HepG2 (cell line): ENCODE results near the gene KLHL11. TPM values are rescaled to one million over a fixed set of nuclear protein-coding genes. Genes with fewer than 3 reads are reported as not detected.

Experiments
- ATAC-seq: fragments of 200-7000 bp; cut with Tn5 transposase; 3 replicates; pipeline ENCODE4 v1.9.1; 2020; ENCODE audit warnings: mild to moderate bottlenecking, moderate library complexity
- BruUV-seq: library from RNA; stranded (reverse); fragments of 400-500 nt; replicated peaks from 2 replicates; lab custom pipeline; 2021; lab: Mats Ljungman, UMichigan
- CTCF ChIA-PET: fragments of 300-600 bp; formaldehyde crosslinking; extraction: SDS; loops from one replicate; lab custom pipeline; 2021; ENCODE audit warnings: low total read pairs, inconsistent platforms, low intra/inter-chr PET ratio; lab: Yijun Ruan, JAX
- POLR2A ChIA-PET: fragments of 350-600 bp; sonication (Branson Sonifier 250); formaldehyde crosslinking; loops from one replicate; lab custom pipeline; 2020; ENCODE audit warnings: antibody characterized with exemption, inconsistent platforms; lab: Yijun Ruan, JAX
- DNase-seq: peaks from one replicate; pipeline ENCODE4 v3.0.0-alpha.2; 2015; ENCODE audit warnings: low spot score
- FAIRE-seq: peaks from 3 replicates; lab custom pipeline; 2011; peaks lifted over from hg19 to GRCh38; lab: Jason Lieb, UNC
- H2AFZ ChIP-seq: one replicate; pipeline ENCODE4 v1.6.1; 2011; ENCODE audit warnings: low read length, inconsistent platforms
- H3K27ac ChIP-seq: fragments of 300-600 bp; 3 replicates; pipeline ENCODE4 v1.8.0; 2011; ENCODE audit warnings: mixed run types, mild to moderate bottlenecking, mixed read lengths, low read length, inconsistent platforms; ENCODE audit not compliant: insufficient read depth; ENCODE audit errors: extremely low read length
- H3K27me3 ChIP-seq, 2 experiments: fragments of 200-600 bp in 1 of 2; 2 replicates in 1 of 2; 3 replicates in 1 of 2; pipeline versions ENCODE4 v1.6.0 to v1.8.0; 2011; ENCODE audit warnings: low read length in 2 of 2, mild to moderate bottlenecking in 2 of 2, moderate library complexity in 2 of 2, inconsistent platforms in 1 of 2; ENCODE audit not compliant: insufficient read depth in 2 of 2, control insufficient read depth in 1 of 2
- H3K36me3 ChIP-seq, 2 experiments: fragments of 200-600 bp in 1 of 2; replicated peaks in 1 of 2; 2 replicates in 1 of 2; 3 replicates in 1 of 2; pipeline versions ENCODE4 v1.5.1 to v1.8.0; 2011; ENCODE audit warnings: low read length in 2 of 2, inconsistent platforms in 1 of 2; ENCODE audit not compliant: insufficient read depth in 2 of 2, control insufficient read depth in 1 of 2
- H3K4me1 ChIP-seq: 2 replicates; pipeline ENCODE4 v1.5.1; 2012; ENCODE audit warnings: low read length, inconsistent platforms; ENCODE audit not compliant: insufficient read depth
- H3K4me2 ChIP-seq: 2 replicates; pipeline ENCODE4 v1.6.0; 2011; ENCODE audit warnings: low read depth, low read length, inconsistent platforms
- H3K4me3 ChIP-seq, 3 experiments: fragments of 200-600 bp in 1 of 3; sonication (generic), shearing (Covaris generic) in 1 of 3; replicated peaks in 1 of 3; 2 replicates each; pipeline ENCODE4 v1.5.1; 2011 to 2016; ENCODE audit warnings: low read length in 3 of 3, inconsistent platforms in 2 of 3, low read depth in 2 of 3, mild to moderate bottlenecking in 2 of 3, control low read depth in 1 of 3, mixed read lengths in 1 of 3; ENCODE audit not compliant: insufficient read depth in 1 of 3
- H3K79me2 ChIP-seq: one replicate; pipeline ENCODE4 v1.6.1; 2011; ENCODE audit warnings: low read length, inconsistent platforms; ENCODE audit not compliant: insufficient read depth
- H3K9ac ChIP-seq: 2 replicates; pipeline ENCODE4 v1.6.0; 2011; ENCODE audit warnings: mild to moderate bottlenecking, low read depth, low read length, inconsistent platforms; ENCODE audit not compliant: insufficient read depth
- H3K9me3 ChIP-seq: 2 replicates; pipeline ENCODE4 v1.5.1; 2012; ENCODE audit warnings: mild to moderate bottlenecking, low read length
- H4K20me1 ChIP-seq: 2 replicates; pipeline ENCODE4 v1.6.0; 2011; ENCODE audit warnings: inconsistent platforms, mild to moderate bottlenecking, low read length, moderate library complexity; ENCODE audit not compliant: insufficient read depth
- CAMTA2 ChIP-seq: sonication (generic); formaldehyde crosslinking; IDR thresholded peaks from 2 replicates; pipeline ENCODE4 v1.4.0; 2020; ENCODE audit warnings: mild to moderate bottlenecking, missing genetic modification reagents, borderline replicate concordance
- DMAP1 ChIP-seq: IDR thresholded peaks from 2 replicates; pipeline ENCODE4 v1.6.1; 2016
- RXRA ChIP-seq: sonication (generic); formaldehyde crosslinking; IDR thresholded peaks from 2 replicates; pipeline ENCODE4 v1.5.1; 2020; ENCODE audit warnings: missing genetic modification reagents
- SIX1 ChIP-seq: sonication (generic); formaldehyde crosslinking; IDR thresholded peaks from 2 replicates; pipeline ENCODE4 v1.4.0; 2020; ENCODE audit warnings: missing genetic modification reagents, borderline replicate concordance
- XBP1 ChIP-seq: sonication (generic); formaldehyde crosslinking; IDR thresholded peaks from 2 replicates; pipeline ENCODE4 v1.5.0; 2020; ENCODE audit warnings: missing genetic modification reagents
- ZMAT3 ChIP-seq: sonication (generic); formaldehyde crosslinking; conservative IDR thresholded peaks from 2 replicates; pipeline ENCODE4 v1.7.0; 2021; ENCODE audit warnings: missing genetic modification reagents
- ZNF263 ChIP-seq: sonication (generic); formaldehyde crosslinking; IDR thresholded peaks from 2 replicates; pipeline ENCODE4 v1.4.0; 2020; ENCODE audit warnings: missing genetic modification reagents
- ZNF510 ChIP-seq: sonication (generic); formaldehyde crosslinking; IDR thresholded peaks from 2 replicates; pipeline ENCODE4 v1.4.0; 2020; ENCODE audit warnings: low read depth, mild to moderate bottlenecking, missing genetic modification reagents
- ZNF670 ChIP-seq: sonication (generic); formaldehyde crosslinking; IDR thresholded peaks from 2 replicates; pipeline ENCODE4 v1.8.0; 2022; ENCODE audit warnings: mild to moderate bottlenecking, missing genetic modification reagents, borderline replicate concordance
- ZNF720 ChIP-seq: sonication (generic); formaldehyde crosslinking; IDR thresholded peaks from 2 replicates; pipeline ENCODE4 v1.4.0; 2020; ENCODE audit warnings: missing genetic modification reagents
- ZNF768 ChIP-seq: sonication (generic); formaldehyde crosslinking; IDR thresholded peaks from 2 replicates; pipeline ENCODE4 v1.4.0; 2020; ENCODE audit warnings: missing genetic modification reagents
- WGBS: methylation state at CpG from one replicate; pipeline ENCODE4 v1.1.6; 2017; ENCODE audit warnings: low lambda C conversion rate; 5-methylcytosine and 5-hydroxymethylcytosine counted together
- in situ Hi-C: cut with HindIII; loops from 2 replicates; pipeline ENCODE4 v1.10.0; 2017; ENCODE audit warnings: low pct_unique_long_range_greater_than_20kb; ENCODE audit not compliant: extremely low pct_ligation_motif_present
- intact Hi-C: fragments of 100-400 bp; cut with micrococcal nuclease; formaldehyde crosslinking; loops from one replicate; pipeline ENCODE4 v1.10.0; 2022; ENCODE audit not compliant: unreplicated experiment
- polyA plus RNA-seq, 8 experiments: library from polyadenylated mRNA; depleted of rRNA in 3 of 8; stranded (reverse) in 7 of 8; unstranded in 1 of 8; fragments of >200 nt; fragmentation: Illumina TruSeq in 4 of 8; extraction: Trizol in 4 of 8; gene quantifications; 2 replicates each; pipeline versions ENCODE4 v1.2.1 to v1.2.3, GENCODE V29; 2011 to 2016; ENCODE audit warnings: low read depth in 4 of 8, missing spikeins in 1 of 8, mixed read lengths in 1 of 8; ENCODE audit not compliant: insufficient read depth in 1 of 8
- total RNA-seq, 5 experiments: library from RNA; depleted of rRNA; stranded (reverse); fragments of >200 nt; fragmentation: Illumina TruSeq; extraction: Trizol; gene quantifications; 2 replicates each; pipeline ENCODE4 v1.2.3, GENCODE V29; 2016; ENCODE audit warnings: low read depth in 1 of 5
- TF ChIP-seq, protein P1 (sequence below): sonication (generic); formaldehyde crosslinking; IDR thresholded peaks from 2 replicates; pipeline ENCODE4 v1.4.0; 2020; ENCODE audit warnings: missing genetic modification reagents
- TF ChIP-seq, protein P2 (sequence below): sonication (generic); formaldehyde crosslinking; IDR thresholded peaks from 2 replicates; pipeline ENCODE4 v1.5.1; 2020; ENCODE audit warnings: mild to moderate bottlenecking, missing genetic modification reagents, moderate library complexity
- TF ChIP-seq, protein P3 (sequence below): sonication (generic); formaldehyde crosslinking; IDR thresholded peaks from 2 replicates; pipeline ENCODE4 v1.4.0; 2020; ENCODE audit warnings: mild to moderate bottlenecking, missing genetic modification reagents

KLHL11 gene
- total and polyA plus RNA-seq, 2 of the 13 experiments (the other 11 are each of a cell fraction or from before 2014, with no cell fraction given): 7.7 to 27.5 TPM

DNA sequence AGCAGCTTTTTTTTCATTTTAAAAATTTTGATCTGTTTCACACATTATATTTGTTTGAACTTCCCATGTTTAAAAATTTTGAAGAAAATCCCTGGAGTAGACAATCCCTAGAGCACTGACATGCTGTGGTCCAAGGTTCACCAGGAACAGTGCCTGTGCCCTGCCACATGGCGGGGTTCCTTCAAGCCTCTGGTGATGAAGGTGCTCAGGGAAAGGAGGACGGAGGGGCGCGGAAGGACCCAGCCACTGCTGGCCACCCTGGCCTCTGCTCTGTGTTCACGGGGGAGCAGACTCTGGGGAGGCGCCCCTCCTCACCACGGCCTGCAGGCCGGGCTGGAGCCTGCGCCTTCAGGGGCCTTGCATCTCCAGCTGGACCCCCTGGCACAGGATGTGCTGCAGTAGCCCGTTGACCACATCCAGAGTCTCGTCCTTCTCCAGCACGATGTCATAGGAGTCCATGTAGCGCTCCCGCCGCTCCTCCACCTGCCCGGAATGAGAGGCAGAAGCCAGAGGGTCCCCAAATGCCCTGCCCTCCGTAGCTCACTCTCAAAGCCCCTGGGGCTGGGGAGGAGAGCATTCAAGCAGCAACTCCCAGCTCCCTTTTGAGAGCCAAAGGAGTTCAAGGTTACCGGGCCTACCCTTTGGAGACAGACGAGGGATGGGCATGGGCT lies 39.9 kb downstream of the KLHL11 start:
- no peak overlapping the region for H3K4me3 ChIP-seq
- peaks cover 5% of the 10 kb centered on the region; the same call in 1 of the 2 replicates for H4K20me1 ChIP-seq
- in situ Hi-C loops (no loop called here), intact Hi-C loops (no loop called here)
- no peaks in the 10 kb centered on the region for H3K9me3 ChIP-seq
- no peaks in the 10 kb centered on the region for H3K27me3 ChIP-seq
- H3K4me1 ChIP-seq: peaks cover 37% of the 10 kb centered on the region
- no peak overlapping the region for H3K9ac ChIP-seq
- peaks cover 18 to 56% of the 10 kb centered on the region in 2 experiments for H3K36me3 ChIP-seq
- WGBS: 91% methylated on average over 19 of the region's 19 CpGs
- DNase-seq (no peak), ATAC-seq (peak; percentile 19), FAIRE-seq (no peak)
- ChIA-PET POLR2A (no interaction called here), CTCF (no interaction called here)
- no peaks in the 10 kb centered on the region for H3K79me2 ChIP-seq
- TSS peak; percentile 20 for BruUV-seq
- no peak overlapping the region for H3K27ac ChIP-seq
- H2AFZ ChIP-seq: no peak overlapping the region
- no peak overlapping the region for H3K4me2 ChIP-seq
- TF ChIP-seq, protein P1, sequence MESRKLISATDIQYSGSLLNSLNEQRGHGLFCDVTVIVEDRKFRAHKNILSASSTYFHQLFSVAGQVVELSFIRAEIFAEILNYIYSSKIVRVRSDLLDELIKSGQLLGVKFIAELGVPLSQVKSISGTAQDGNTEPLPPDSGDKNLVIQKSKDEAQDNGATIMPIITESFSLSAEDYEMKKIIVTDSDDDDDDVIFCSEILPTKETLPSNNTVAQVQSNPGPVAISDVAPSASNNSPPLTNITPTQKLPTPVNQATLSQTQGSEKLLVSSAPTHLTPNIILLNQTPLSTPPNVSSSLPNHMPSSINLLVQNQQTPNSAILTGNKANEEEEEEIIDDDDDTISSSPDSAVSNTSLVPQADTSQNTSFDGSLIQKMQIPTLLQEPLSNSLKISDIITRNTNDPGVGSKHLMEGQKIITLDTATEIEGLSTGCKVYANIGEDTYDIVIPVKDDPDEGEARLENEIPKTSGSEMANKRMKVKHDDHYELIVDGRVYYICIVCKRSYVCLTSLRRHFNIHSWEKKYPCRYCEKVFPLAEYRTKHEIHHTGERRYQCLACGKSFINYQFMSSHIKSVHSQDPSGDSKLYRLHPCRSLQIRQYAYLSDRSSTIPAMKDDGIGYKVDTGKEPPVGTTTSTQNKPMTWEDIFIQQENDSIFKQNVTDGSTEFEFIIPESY (CRISPR knock-in tag): peak; percentile 84
- TF ChIP-seq ZNF670 (CRISPR knock-in tag) (no peak), ZNF263 (CRISPR knock-in tag) (peak; percentile 65), DMAP1 (no peak), CAMTA2 (CRISPR knock-in tag) (no peak), RXRA (no peak), ZNF720 (CRISPR knock-in tag) (no peak), ZNF510 (CRISPR knock-in tag) (no peak), ZNF768 (CRISPR knock-in tag) (peak; percentile 22; the same call in 1 of the 2 replicates), SIX1 (CRISPR knock-in tag) (no peak), ZMAT3 (CRISPR knock-in tag) (no peak), XBP1 (CRISPR knock-in tag) (no peak)
- TF ChIP-seq, protein P2, sequence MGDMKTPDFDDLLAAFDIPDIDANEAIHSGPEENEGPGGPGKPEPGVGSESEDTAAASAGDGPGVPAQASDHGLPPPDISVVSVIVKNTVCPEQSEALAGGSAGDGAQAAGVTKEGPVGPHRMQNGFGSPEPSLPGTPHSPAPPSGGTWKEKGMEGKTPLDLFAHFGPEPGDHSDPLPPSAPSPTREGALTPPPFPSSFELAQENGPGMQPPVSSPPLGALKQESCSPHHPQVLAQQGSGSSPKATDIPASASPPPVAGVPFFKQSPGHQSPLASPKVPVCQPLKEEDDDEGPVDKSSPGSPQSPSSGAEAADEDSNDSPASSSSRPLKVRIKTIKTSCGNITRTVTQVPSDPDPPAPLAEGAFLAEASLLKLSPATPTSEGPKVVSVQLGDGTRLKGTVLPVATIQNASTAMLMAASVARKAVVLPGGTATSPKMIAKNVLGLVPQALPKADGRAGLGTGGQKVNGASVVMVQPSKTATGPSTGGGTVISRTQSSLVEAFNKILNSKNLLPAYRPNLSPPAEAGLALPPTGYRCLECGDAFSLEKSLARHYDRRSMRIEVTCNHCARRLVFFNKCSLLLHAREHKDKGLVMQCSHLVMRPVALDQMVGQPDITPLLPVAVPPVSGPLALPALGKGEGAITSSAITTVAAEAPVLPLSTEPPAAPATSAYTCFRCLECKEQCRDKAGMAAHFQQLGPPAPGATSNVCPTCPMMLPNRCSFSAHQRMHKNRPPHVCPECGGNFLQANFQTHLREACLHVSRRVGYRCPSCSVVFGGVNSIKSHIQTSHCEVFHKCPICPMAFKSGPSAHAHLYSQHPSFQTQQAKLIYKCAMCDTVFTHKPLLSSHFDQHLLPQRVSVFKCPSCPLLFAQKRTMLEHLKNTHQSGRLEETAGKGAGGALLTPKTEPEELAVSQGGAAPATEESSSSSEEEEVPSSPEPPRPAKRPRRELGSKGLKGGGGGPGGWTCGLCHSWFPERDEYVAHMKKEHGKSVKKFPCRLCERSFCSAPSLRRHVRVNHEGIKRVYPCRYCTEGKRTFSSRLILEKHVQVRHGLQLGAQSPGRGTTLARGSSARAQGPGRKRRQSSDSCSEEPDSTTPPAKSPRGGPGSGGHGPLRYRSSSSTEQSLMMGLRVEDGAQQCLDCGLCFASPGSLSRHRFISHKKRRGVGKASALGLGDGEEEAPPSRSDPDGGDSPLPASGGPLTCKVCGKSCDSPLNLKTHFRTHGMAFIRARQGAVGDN: peak; percentile 57
- TF ChIP-seq, protein P3, sequence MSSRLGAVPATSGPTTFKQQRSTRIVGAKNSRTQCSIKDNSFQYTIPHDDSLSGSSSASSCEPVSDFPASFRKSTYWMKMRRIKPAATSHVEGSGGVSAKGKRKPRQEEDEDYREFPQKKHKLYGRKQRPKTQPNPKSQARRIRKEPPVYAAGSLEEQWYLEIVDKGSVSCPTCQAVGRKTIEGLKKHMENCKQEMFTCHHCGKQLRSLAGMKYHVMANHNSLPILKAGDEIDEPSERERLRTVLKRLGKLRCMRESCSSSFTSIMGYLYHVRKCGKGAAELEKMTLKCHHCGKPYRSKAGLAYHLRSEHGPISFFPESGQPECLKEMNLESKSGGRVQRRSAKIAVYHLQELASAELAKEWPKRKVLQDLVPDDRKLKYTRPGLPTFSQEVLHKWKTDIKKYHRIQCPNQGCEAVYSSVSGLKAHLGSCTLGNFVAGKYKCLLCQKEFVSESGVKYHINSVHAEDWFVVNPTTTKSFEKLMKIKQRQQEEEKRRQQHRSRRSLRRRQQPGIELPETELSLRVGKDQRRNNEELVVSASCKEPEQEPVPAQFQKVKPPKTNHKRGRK (CRISPR knock-in tag): no peak
